Stimulated activated CD4-positive, alpha-beta T cell treated with anti-CD3 and anti-CD28 coated beads, Interleukin-15, amount 100 ng/mL, for 1 hour (primary cell): ENCODE measurements around the gene CCDC180.
"Not testable (repeated sequence)": the region's sequence is repeated elsewhere in the genome, so short reads cannot be mapped to it uniquely, and the experiment has no call there.

ENCODE experiments used
- DNase-seq, 2 donors: peaks; one replicate each; pipeline ENCODE4 v3.0.0-alpha.2; 2020; ENCODE audit warnings: low read depth in 1 of 2, low spot score in 1 of 2

Gene CCDC180

DNA sequence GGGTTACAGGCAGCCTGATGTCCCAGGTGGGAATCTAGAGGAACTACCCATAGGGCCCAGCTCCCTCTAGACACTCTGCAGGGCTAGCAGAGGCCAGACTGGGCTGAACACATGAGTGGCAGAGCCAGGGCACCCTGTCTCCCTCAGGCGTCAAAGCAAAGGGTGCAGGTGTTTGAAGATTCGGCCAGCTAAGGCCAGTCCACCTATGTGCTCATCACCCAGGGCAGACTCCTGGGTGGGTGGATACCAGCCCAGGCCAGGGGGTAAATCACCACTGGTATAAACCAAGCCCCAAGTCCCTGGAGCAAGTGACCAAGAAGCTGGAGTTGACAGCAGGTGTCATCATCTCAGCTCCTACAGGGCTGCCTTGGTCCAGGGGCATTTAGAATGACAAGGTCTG is 3.4 kb downstream of the CCDC180 start:
- DNase-seq = no peak

DNA sequence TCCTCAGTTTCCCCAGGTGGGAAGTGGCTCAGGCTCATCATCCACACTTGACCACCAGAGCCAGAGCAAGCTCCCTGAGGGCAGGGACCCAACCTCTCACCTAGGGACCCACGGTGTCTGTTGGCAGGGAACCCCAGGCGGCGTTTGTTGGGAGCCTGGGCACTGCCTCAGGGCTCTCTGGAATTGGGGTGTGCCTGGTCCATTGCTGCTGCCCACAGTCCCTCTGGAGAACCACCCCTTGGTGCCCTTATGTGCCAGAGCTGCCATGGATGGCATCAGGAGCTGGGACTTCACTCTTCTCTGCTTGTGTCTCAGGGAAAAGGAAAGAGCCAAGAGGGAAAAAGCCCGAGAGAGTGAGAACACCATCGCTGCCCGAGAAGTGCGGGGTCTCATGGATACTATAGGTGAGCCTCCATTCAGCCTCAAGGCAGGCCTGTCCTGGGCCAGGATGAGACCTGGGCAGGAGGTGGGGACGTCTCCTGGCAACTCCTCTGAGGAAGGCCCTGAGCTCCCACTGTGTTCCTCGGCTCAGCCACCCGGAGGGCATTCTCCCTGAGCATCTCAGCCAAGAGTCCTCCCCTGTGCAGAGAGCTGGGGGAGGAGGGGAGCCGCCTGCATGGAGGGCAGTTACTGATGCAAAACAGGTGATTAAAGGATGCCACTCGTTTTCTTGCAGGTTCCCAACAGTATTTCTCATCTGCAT is 4.5 kb downstream of the CCDC180 start:
- DNase-seq = no peak

DNA sequence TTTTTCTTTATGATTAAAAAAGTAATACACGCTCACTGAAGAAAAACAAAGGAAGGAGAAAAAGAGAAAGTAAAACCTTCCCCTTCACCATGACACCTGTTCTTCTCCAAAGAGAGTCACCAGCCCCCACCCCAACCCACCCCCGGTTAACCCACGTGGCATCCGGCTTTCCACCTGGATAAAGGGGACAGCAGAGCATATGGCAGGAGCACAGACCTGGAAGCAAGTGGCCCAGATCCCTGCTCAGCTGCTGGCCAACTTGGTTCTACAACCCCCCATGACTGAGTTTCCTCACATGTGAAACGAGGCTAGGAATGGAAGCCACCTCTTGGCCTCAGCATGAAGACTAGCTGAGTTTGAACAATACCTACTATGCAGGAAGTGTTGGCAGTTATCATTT is 5.1 kb downstream of the CCDC180 start:
- no peak for DNase-seq

DNA sequence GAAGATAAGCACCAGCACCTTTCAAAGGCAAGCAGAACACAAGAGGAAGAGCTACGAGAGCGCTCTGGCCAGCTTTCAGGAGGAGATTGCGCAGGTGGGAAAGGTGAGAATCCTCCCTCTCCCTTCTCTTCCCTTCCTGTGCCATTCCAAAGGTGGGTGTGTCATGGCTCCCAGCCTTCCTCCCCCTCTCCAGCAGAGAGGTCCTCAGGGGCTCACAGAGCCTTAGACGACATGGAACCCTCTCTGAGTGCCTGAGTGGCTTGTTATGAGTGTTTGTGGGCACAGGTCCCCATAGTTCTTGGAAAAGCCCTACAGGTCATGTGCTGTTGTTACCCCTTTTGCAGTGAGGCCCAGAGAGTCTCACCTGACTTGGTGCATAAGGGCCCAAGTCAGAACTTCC is 5.8 kb downstream of the CCDC180 start:
- DNase-seq = no peak

DNA sequence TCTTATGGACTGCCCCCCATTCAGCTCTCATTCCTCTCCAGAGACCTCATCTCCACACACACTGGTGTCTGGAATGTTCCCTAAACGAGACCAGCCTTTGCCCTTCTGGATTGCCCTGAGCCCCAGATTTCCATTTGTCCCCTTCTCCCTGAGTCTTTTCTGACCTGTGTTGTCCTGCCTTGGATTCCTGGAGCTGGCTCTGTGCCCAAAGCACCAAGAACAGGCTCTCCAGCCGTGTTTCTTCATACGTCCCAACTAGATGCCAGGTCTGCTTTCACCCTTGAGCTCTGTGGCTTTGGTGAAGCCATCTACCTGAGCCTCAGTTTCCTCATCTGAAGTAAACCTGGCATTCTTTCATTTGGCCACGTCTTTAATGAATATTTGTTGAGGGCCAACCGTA is 6.3 kb downstream of the CCDC180 start:
- no peak for DNase-seq

DNA sequence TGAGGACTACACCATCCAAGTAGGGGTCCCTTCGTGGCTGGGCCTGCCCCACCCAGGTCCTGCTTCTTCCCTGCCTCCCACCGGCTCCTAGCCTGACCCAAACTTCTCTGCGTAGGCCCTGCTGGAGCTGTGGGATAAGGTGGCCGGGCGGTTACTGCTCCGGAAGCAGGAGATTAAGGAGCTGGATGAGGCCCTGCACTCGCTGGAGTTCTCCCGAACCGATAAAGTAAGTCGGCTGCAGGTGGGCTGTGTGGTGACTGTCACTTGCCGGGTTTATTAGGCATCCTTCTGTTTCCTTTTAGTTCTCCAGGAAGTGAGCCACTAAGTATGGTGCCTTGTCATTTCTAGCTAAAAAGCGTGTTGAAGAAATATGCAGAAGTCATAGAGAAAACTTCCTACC is 7.0 kb downstream of the CCDC180 start:
- DNase-seq = no peak

DNA sequence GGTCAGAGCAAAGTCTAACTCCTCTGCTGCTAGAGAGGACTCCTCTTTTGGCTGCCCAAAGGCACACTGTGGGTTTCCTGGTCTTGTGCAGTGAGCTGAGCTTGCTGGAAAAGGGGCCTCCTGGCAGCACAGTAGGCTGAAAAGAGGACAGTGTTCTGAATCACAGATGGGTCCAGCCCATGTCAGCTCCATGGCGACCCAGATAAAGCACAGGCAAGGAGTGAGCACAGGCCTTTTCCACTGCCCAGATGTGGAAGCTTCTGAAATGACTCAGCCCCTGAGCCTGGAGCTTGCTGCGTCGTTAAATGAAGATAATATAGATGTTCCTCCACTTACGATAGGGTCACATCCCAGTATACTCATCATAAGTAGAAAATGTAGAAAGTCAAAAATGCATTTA is 8.1 kb downstream of the CCDC180 start:
- no peak for DNase-seq

DNA sequence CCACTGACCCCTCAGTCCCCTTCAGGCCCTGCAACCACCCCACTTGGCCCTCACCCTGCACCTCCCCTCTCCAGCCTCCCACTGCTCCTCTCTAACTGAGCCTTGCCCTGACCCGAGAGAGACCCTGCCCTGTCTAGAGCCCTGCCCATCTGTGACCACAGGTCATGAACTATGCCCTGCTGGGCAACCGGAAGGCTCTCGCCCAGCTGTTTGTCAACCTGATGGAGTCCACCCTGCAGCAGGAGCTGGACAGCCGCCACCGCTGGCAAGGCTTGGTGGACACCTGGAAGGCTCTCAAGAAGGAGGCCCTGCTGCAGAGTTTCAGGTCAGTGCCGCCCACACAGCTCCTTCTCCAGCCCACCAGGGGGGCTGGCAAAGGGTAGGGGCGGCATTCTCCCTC is 9.4 kb downstream of the CCDC180 start:
- no peak for DNase-seq

DNA sequence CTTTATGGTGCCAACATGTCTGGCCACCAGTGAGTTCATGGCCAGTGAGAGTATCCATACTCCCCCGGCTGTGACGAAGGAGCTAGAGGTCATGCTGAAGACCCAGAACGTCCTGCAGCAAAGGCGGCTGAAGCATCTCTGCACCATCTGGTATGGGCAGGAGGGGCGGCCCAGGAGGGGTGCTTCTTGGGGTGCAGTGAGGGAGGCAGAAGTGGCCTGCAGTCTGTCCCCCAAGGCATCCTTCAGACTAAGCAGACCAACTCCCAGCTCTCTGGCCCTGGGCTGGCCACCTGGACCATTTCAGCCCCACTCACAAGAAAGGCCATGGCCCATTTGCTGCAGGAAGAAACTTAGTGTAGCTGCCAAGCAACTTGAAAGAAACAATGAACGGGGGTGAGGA is 11.0 kb downstream of the CCDC180 start:
- no peak for DNase-seq

DNA sequence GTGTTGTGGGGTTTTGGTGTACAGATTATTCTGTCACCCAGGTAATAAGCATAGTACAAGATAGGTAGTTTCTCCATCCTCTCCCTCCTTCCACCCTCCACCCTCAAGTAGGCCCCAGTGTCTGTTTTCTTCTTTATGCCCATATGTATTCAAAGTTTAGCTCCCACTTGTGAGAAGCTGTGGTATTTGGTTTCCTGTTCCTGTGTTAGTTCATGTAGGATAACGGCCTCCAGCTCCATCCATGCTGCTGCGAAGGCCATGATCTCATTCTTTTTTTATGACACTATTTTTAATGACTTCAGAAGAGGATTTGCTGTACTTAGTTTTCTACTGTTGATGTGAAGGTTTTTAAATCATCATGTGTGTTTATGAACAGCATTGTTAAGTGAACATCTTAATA is 11.9 kb downstream of the CCDC180 start:
- no peak for DNase-seq

DNA sequence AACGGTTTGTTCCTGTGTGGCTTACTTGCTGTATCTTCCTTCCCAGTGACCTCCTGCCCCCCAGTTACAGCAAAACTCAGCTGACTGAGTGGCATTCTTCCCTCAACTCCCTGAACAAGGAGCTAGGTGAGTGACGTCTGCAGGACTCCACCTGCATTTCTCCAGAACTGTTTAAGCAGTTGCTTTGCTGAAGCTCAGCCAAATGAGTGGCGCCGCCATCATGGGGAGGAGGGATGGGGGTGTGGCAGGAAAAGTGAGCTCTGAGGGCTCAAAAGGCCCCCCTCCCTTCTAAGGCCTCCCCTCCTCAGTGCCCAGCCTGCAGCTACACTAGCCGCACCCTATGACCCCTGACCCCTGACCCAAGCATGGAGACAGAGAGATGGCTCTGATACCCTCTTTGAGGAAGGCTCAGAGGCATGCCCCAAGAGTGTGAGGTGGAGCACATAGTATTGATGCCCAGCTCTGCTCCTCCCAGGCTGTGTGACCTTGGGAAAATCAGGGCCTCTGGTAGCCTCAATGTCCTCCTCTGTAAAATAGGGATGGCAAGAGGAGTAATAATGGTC is 12.7 kb downstream of the CCDC180 start:
- DNase-seq = no peak

DNA sequence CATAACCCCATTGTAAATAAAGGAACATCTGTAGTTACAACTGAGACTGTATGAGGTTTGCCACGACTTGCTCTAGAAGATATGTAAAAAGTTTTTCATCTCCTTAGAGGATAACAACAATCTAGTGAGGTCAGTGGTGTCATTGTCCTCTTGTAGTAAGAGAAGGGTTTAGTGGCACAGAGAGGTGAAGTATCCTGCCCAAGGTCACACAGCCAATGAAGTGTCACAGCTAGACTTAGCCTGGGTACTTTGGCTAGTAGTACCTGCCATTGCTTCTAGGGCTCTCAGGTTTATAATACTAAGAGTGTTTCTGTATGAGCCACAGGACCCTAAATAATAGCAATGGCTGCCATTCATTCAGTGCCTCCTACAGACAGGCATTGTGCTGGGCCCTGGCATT is 13.8 kb downstream of the CCDC180 start:
- no peak for DNase-seq

DNA sequence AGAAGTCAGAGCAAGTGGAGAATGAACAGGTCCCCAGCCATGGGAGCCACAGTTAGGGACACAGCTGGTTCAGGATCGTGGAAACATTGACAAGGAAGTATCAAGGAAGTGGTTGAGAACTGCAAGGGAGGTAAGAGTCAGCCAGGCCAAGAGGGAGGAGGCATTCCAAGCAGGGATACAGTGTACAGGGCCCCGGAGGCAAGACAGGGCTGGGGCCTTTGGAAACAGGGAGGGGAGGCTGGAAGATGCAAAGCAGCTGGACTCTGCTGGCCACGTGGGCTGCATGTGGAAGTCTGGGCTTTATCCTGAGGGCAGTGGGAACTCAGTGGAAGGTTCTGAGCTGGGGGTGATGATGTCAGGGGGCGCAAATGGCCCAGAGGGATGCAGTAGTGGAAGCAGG is 14.2 kb downstream of the CCDC180 start:
- no peak for DNase-seq

DNA sequence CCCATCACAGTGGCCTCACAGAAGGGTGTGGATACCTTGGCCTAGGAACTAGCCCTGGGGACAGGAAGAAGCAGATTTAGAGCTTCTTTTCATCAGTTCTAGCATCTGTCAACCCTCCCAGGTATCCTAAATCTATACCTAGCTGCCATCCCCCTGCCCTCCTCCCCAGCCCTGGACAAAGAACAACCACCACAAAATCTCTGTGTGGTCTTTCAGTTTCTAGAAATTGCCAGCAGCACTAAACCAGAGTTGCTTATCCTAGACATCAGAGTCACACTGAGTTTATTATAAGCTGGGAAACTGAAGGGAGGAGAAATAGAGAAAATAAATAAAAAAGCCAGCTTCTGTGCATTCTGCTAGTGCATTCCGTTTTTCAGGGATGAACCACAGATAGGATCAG is 14.6 kb downstream of the CCDC180 start:
- DNase-seq = no peak

DNA sequence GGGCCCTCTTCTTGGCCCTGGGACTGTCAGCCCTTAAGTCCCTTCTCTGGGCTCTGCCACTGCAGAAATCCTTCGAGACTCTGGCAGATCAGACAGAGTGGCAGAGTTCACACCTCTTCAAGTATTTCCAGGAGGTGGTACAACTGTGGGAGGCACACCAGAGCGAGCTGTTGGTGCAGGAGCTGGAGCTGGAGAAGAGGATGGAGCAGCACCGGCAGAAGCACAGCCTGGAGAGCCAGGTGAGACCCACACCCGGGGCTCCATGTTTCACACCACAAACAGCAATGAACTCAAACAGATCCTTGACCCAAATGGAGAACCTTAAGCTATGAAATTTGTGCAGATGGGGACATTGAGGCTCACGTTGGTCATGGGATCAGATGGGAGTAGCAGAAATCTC is 17.5 kb downstream of the CCDC180 start:
- no peak for DNase-seq

DNA sequence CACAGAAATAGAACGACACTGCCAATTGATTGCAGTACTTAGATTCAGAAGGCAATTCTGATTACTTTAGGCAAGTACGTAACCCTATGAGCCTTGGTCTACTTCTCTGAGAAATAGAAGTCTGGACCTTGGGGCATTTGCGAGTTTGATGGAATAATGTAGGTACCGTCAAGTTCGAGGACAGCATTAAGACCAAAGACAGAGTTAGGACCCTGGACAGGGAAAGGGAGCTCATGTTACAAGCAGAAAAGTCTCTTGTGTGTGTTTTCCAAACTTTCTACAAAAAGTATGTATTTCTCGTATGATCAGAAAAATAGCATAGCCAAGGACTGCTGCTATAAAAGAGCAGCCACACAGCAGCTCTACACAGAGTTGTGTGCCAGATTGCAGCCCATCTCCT is 20.1 kb downstream of the CCDC180 start:
- DNase-seq = no peak

DNA sequence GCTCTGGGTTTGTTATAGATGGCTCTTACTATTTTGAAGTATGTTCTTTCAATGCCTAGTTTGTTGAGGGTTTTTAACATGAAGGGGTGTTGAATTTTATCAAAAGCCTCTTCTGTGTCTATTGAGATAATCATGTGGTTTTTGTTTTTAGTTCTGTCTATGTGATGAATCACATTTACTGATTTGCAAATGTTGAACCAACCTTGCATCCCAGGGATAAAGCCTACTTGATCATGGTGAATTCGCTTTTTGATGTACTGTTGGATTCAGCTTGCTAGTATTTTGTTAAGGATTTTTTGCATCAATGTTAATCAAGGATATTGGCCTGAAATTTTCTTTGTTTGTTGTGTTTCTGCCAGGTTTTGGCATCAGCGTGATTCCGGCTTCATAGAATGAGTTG is 25.5 kb downstream of the CCDC180 start:
- no peak for DNase-seq

DNA sequence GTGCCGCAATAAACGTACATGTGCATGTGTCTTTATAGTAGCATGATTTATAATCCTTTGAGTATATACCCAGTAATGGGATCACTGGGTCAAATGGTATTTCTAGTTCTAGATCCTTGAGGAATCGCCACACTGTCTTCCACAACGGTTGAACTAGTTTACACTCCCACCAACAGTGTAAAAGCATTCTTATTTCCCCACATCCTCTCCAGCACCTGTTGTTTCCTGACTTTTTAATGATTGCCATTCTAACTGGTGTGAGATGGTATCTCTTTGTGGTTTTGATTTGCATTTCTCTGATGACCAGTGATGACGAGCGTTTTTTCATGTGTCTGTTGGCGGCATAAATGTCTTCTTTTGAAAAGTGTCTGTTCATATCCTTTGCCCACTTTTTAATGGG is 28.2 kb downstream of the CCDC180 start:
- not testable (repeated sequence) for DNase-seq

DNA sequence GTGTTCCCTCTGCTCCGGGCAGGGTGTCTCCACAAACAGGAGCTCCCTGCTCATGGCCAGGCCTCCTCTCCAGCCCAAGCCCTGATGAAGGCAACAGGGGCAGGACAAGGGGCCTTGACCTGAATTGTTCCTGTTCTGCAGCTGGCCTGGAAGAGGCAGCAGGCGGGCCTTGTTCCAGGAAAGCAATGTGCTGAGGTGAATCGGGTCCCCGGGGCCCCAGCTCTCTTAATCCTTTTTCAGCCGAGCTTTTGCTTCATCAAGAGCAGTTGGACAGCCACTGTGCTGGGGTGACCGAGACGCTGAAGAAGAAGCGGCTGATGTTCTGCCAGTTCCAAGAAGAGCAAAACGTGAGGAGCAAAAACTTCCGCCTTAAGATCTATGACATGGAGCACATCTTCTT is 41.4 kb downstream of the CCDC180 start:
- no peak for DNase-seq

DNA sequence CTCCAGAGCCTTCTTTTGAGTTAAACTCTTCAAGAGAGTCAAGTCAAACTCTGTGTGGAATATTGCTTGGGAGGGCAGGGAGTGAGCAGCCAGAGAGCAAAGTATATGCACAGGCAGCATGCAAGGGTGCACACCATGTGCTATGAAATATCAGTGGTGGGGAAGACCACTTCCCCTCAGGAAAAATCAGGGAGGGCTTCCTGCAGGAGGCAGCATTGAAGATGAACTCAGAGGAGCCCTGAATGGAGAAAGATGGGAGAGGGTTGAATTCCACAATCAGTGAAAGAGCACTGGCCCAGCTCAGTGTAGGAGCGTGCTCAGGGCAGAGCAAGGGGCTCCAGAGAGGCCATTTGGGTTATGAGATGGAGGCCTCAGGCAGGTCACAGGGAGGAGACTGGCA is 41.9 kb downstream of the CCDC180 start:
- no peak for DNase-seq

DNA sequence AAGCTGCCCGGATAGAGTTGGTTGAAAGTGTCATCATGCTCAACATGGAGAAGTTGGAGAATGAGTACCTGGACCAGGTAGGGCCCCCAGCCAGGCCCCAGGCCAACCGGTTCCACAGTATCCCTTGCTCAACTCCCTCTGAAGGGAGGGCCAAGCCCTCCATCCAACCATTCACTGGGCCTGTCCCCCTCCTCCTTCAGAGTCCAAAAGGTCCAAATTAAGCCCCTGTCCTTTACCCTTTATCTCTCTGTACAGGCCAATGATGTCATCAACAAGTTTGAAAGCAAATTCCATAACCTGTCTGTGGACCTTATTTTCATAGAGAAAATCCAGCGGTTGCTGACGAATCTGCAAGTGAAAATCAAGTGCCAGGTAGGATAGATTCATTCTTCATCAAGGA is 47.2 kb downstream of the CCDC180 start:
- DNase-seq = no peak

DNA sequence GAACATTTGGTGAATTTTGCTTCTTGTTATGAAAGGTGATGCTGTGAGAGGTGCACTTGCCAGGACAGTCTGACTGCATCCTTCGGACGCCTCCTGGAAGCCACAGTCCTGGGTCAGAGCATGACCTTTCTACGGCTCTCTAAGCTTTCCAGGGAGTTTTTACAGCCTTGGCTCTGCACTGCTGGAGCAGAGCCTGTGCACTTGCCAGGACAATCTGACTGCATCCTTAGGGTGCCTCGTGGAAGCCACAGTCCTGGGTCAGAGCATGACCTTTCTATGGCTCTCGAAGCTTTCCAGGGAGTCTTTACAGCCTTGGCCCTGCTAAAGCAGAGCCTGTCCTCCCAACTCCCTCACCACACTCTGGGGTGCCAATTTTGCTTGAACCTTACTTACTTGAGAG is 49.6 kb downstream of the CCDC180 start:
- no peak for DNase-seq
